Natural killer cell treated with Interleukin-12 subunit alpha and Interleukin-12 subunit beta and Interleukin-15 and Interleukin-18, amount 100 ng/mL, for 72 hours (primary cell): Measurements from ENCODE around the gene DBH. TPM values are rescaled to one million over a fixed set of nuclear protein-coding genes. Genes with fewer than 3 reads are reported as not detected.

Experiments
- ATAC-seq, 2 donors: fragments of 150-1000 bp; cut with Tn5 transposase in 1 of 2; sonication (Bioruptor Pico), chemical (Tn5 transposase) in 1 of 2; 2 replicates each; pipeline ENCODE4 v1.10.0; 2021
- DNase-seq: peaks from one replicate; pipeline ENCODE4 v3.0.0; 2022; ENCODE audit warnings: low spot score
- H3K27ac Mint-ChIP-seq, 2 donors: 1 replicate in 1 of 2; 2 replicates in 1 of 2; pipeline ENCODE4 v1.8.0; 2022; ENCODE audit warnings: mixed read lengths in 2 of 2, mild to moderate bottlenecking in 1 of 2, moderate library complexity in 1 of 2
- H3K27me3 Mint-ChIP-seq, 2 donors: 1 replicate in 1 of 2; 2 replicates in 1 of 2; pipeline ENCODE4 v1.8.0; 2022; ENCODE audit warnings: mixed read lengths in 2 of 2
- H3K36me3 Mint-ChIP-seq: one replicate; pipeline ENCODE4 v1.8.0; 2022; ENCODE audit warnings: mixed read lengths
- H3K4me1 Mint-ChIP-seq, 2 donors: 1 replicate in 1 of 2; 2 replicates in 1 of 2; pipeline ENCODE4 v1.8.0; 2022; ENCODE audit warnings: low read depth in 2 of 2, mixed read lengths in 2 of 2, mild to moderate bottlenecking in 1 of 2
- H3K4me3 Mint-ChIP-seq: one replicate; pipeline ENCODE4 v1.8.0; 2022; ENCODE audit warnings: mixed read lengths
- H3K9me3 Mint-ChIP-seq: 2 replicates; pipeline ENCODE4 v1.8.0; 2022; ENCODE audit warnings: mixed read lengths
- total RNA-seq, 2 donors: library from RNA; stranded (reverse); gene quantifications; one replicate each; pipeline ENCODE4 v1.2.3, GENCODE V29; 2022

The DBH gene
- total RNA-seq, 2 donors from 2014 or later, result not detected

DNA sequence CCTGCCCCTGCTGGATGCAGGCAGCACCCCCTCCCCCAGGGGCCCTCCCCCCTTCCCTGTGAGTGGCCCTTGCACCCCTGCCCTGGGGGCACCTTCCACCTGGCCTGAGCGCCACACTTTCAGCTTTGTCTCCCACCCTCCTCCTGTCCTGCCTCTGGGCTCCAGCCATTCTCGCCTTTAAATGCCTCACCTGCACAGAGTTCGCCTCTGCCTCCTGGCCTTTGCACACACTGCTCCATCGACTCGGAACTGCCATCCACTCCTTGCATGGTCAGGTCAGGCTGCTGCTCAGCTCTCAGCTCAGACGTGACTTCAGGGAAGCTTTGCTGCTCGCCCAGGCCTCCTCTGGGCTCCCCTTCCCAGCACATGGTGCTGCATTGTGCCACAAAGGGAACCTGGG is 37.2 kb upstream of the DBH start:
- H3K27me3 Mint-ChIP-seq, result peaks cover 0 to 9% of the 10 kb centered on the region in 2 donors
- no peak overlapping the region for H3K27ac Mint-ChIP-seq
- peaks cover 9% of the 10 kb centered on the region for H3K9me3 Mint-ChIP-seq
- H3K4me3 Mint-ChIP-seq, result no peak overlapping the region
- DNase-seq, result no peak
- ATAC-seq, result no peak
- peaks cover 0 to under 1% of the 10 kb centered on the region in 2 donors for H3K4me1 Mint-ChIP-seq
- H3K36me3 Mint-ChIP-seq, result peaks cover 10% of the 10 kb centered on the region

DNA sequence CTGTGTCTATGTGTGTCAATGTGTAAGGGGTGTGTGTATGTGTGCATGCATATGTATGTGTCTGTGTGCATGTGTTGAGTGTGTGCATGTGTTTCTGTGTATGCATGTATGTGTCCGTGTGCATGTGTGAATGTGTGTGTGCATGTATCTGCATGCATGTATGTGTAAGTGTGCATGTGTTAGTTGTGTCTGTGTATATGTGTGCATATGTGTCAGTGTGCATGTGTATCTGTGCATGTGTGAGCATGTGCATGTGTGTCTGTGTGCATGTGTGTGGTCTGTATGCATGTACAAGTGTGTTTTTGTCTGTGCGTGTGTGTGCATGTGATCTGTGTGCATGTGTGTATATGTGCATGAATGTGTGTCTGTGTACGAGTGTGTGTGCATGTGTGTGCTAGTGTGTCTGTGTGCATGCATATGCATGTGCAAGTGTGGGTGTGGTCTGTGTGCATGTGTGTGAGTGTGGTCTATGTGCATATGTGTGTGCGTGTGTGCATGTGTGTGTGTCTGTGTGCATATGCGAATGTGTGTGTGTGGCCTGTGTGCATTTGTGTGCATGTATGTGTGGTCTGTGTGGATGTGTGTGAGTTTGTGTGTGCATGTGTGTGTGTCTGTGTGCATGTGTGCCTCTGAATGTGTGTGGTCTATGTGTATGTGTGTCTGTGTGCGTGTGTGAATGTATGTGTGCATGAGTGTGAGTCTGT is 36.5 kb upstream of the DBH start:
- H3K4me1 Mint-ChIP-seq, result peaks cover 0 to 3% of the 10 kb centered on the region in 2 donors
- DNase-seq (no peak), ATAC-seq (no peak)
- peaks cover 9% of the 10 kb centered on the region for H3K9me3 Mint-ChIP-seq
- H3K27ac Mint-ChIP-seq, result no peak overlapping the region
- H3K4me3 Mint-ChIP-seq, result no peak overlapping the region
- H3K36me3 Mint-ChIP-seq, result peaks cover 10% of the 10 kb centered on the region
- peaks cover 0 to 10% of the 10 kb centered on the region in 2 donors for H3K27me3 Mint-ChIP-seq

DNA sequence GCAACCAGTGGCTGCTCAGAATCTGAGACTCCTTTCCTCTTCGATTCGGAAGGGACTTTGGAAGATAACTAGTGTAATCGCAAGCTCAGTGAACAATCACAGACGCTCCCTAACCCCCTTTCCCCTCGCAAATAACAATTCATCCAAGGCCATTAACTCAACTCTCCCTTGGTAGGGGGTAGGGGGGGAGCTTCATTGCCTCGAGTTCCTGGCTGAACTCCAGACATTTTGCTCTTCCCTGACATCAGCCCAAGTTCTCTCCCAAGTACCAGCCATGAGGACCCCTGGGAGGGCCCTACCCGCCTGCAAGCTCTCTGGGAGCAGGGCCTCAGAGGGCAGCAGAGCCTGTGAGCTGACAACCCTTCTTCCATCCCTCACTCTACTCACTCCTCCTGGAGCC is 35.4 kb upstream of the DBH start:
- H3K27me3 Mint-ChIP-seq, result peaks cover 0 to 11% of the 10 kb centered on the region in 2 donors
- no peak overlapping the region for H3K4me3 Mint-ChIP-seq
- peaks cover 9% of the 10 kb centered on the region for H3K9me3 Mint-ChIP-seq
- H3K27ac Mint-ChIP-seq, result no peak overlapping the region
- peaks cover 0 to 3% of the 10 kb centered on the region in 2 donors for H3K4me1 Mint-ChIP-seq
- H3K36me3 Mint-ChIP-seq, result peaks cover 10% of the 10 kb centered on the region
- no peak for DNase-seq
- no peak for ATAC-seq

GRCh38 chr9:133601746-133602145 is 34.4 kb upstream of the DBH start:
- Mint-ChIP-seq H3K9me3 (peaks cover 9% of the 10 kb centered on the region), H3K4me1 (peaks cover 0 to 3% of the 10 kb centered on the region in 2 donors), H3K27ac (no peak overlapping the region), H3K4me3 (no peak overlapping the region), H3K36me3 (peaks cover 9% of the 10 kb centered on the region), H3K27me3 (peaks cover 0 to 15% of the 10 kb centered on the region in 2 donors)
- ATAC-seq, result no peak
- DNase-seq, result no peak

DNA sequence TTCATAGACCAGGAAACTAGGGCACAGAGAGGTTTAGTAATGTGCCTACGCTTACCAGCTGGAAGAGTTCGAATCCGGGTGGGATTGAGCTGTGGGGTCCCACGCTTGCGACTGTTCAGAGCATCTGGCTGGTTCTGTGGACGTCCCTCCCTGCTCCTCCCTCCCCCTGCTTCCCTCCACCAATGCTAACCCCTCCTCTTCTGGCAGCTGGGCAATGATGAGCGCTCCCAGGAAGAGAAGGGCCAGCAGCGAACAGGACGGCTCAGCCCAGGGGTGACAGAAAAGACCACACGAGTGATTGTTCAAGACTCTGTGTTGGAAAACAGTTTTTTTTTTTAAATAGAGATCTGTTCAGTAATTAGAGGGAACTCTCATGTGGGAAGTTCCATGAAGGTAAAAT is 33.9 kb upstream of the DBH start:
- Mint-ChIP-seq H3K4me3 (no peak overlapping the region), H3K27me3 (peaks cover 0 to 15% of the 10 kb centered on the region in 2 donors), H3K9me3 (peaks cover 4% of the 10 kb centered on the region), H3K27ac (no peak overlapping the region), H3K36me3 (peaks cover 3% of the 10 kb centered on the region), H3K4me1 (peaks cover 0 to 3% of the 10 kb centered on the region in 2 donors)
- ATAC-seq (no peak), DNase-seq (no peak)

- Mint-ChIP-seq H3K27me3 (peaks cover 0 to 17% of the 10 kb centered on the region in 2 donors), H3K4me3 (no peak overlapping the region), H3K27ac (no peak overlapping the region), H3K4me1 (peaks cover 0 to 3% of the 10 kb centered on the region in 2 donors), H3K36me3 (no peaks in the 10 kb centered on the region), H3K9me3 (no peaks in the 10 kb centered on the region)
- DNase-seq (peak; percentile 47), ATAC-seq (no peak)
These were observed 32.8 kb upstream of the DBH start for GRCh38 chr9:133603135-133603927.

- ATAC-seq (no peak), DNase-seq (peak; percentile 28)
- no peak overlapping the region for H3K27ac Mint-ChIP-seq
- H3K9me3 Mint-ChIP-seq, result no peaks in the 10 kb centered on the region
- peaks cover 0 to 3% of the 10 kb centered on the region in 2 donors for H3K4me1 Mint-ChIP-seq
- H3K27me3 Mint-ChIP-seq, result peaks cover 0 to 19% of the 10 kb centered on the region in 2 donors
- no peaks in the 10 kb centered on the region for H3K36me3 Mint-ChIP-seq
- H3K4me3 Mint-ChIP-seq, result no peak overlapping the region
These were observed 31.9 kb upstream of the DBH start for GRCh38 chr9:133604214-133604613.

GRCh38 chr9:133604856-133605255 is 31.3 kb upstream of the DBH start:
- no peaks in the 10 kb centered on the region for H3K9me3 Mint-ChIP-seq

GRCh38 chr9:133605446-133605845 is 30.7 kb upstream of the DBH start:
- ATAC-seq (peak; percentile 7 to 11), DNase-seq (peak; percentile 44)
- Mint-ChIP-seq H3K27ac (no peak overlapping the region), H3K4me1 (peaks cover 0 to 3% of the 10 kb centered on the region in 2 donors), H3K27me3 (peaks cover 10 to 27% of the 10 kb centered on the region in 2 donors), H3K36me3 (no peaks in the 10 kb centered on the region), H3K4me3 (no peak overlapping the region), H3K9me3 (no peaks in the 10 kb centered on the region)

More at GRCh38 chr9:133604856-133605255, 31.3 kb upstream of the DBH start:
- no peak overlapping the region for H3K4me3 Mint-ChIP-seq
- H3K36me3 Mint-ChIP-seq, result no peaks in the 10 kb centered on the region
- no peak overlapping the region for H3K27ac Mint-ChIP-seq
- H3K4me1 Mint-ChIP-seq, result peaks cover 0 to 3% of the 10 kb centered on the region in 2 donors
- peaks cover 4 to 23% of the 10 kb centered on the region in 2 donors for H3K27me3 Mint-ChIP-seq
- ATAC-seq (no peak), DNase-seq (no peak)

DNA sequence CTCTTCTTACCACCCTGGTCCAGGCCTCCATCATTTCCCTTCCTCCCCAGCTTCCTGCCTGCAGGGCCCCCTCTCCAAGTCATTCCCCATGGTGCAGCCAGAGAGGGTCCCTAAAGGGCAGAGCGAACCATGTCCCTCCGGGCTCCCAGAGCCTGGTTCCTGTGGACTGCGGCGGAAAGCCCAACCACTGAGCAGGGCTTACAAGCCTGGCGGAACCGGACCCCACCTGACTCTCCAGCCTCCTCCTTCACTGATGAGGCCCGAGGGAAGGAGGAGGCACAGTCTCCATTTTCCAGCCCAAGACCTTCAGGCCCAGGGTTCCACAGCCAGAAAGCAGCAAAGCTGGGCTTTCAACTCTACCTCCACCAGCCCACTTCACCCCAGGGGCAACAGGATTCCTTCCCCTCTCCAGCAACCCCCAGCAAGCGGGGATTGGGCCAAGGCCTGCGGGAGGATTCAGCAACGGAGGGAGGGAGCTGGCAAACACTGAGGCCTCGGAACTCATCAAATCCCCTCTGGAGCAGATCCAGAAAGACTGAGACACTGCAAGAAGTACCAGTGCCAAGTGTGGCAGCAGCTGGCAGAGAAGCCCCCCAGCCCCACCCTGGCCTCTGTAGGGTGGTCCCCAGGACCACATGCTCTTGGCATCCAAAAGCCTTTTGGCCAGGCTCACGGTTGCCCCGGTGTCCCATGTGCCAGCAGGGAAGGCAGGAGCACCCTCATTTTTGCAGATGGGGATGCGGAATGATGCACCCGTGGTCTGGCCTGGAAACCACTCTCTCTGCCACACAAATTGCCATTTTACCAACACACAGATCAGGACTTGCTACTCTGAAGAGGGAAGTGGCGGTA is 30.1 kb upstream of the DBH start:
- peak; percentile 6 for DNase-seq
- H3K36me3 Mint-ChIP-seq, result no peaks in the 10 kb centered on the region
- no peak overlapping the region for H3K4me3 Mint-ChIP-seq
- H3K27me3 Mint-ChIP-seq, result peaks cover 17 to 30% of the 10 kb centered on the region in 2 donors
- no peak for ATAC-seq
- H3K4me1 Mint-ChIP-seq, result peaks cover 0 to 3% of the 10 kb centered on the region in 2 donors
- no peaks in the 10 kb centered on the region for H3K9me3 Mint-ChIP-seq
- no peak overlapping the region for H3K27ac Mint-ChIP-seq

DNA sequence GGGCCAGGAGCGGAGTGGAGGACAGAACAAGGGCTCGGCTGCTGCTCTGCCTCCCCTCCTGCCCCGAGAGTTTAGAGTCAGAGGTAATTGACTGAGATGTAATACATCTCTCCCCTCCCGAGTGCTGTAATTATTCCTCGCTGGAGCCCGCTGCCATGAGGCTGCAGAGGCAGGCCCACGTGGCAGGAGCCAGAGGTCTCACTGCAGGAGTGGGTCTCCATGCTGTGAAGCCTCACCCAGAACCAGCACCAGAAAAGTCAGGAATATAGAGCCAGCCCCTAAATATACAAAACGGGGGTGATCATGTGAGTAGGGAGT is 29.5 kb upstream of the DBH start:
- DNase-seq (no peak), ATAC-seq (no peak)
- no peaks in the 10 kb centered on the region for H3K9me3 Mint-ChIP-seq
- H3K4me3 Mint-ChIP-seq, result no peak overlapping the region
- H3K4me1 Mint-ChIP-seq, result peaks cover 0 to 3% of the 10 kb centered on the region in 2 donors
- H3K27ac Mint-ChIP-seq, result no peak overlapping the region
- no peaks in the 10 kb centered on the region for H3K36me3 Mint-ChIP-seq
- peaks cover 22 to 35% of the 10 kb centered on the region in 2 donors for H3K27me3 Mint-ChIP-seq

DNA sequence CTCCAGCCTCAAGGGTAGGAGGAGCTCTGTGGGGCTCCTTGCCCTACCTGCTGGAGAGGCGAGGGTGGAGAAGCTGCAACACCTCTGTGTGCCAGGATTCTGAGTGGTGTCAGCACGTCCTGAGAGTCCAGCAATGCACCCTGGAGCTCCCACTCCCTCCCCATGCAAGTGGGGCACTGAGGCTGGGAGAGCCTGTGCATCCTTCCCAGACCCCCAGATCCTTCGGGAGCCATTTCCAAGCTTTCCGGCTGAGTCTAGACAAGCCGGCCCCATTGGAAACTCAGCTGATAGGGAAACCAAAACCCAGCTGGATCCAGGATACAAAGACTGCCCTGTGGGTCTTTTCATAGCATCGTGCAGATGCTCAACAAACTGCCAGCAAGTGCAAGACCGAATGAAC is 28.8 kb upstream of the DBH start:
- Mint-ChIP-seq H3K27ac (no peak overlapping the region), H3K36me3 (no peaks in the 10 kb centered on the region), H3K27me3 (peaks cover 27 to 37% of the 10 kb centered on the region in 2 donors), H3K4me1 (peaks cover 0 to 3% of the 10 kb centered on the region in 2 donors), H3K4me3 (no peak overlapping the region), H3K9me3 (no peaks in the 10 kb centered on the region)
- no peak for ATAC-seq
- no peak for DNase-seq

- Mint-ChIP-seq H3K9me3 (no peaks in the 10 kb centered on the region), H3K4me1 (peaks cover 0 to 3% of the 10 kb centered on the region in 2 donors), H3K4me3 (no peak overlapping the region), H3K27me3 (peaks cover 27 to 37% of the 10 kb centered on the region in 2 donors), H3K36me3 (no peaks in the 10 kb centered on the region), H3K27ac (no peak overlapping the region)
- DNase-seq, result no peak
- ATAC-seq, result no peak
These were observed 28.2 kb upstream of the DBH start for GRCh38 chr9:133607976-133608375.
